22Rv1 (cell line): ENCODE data around the gene PREX1.

Source experiments
- H3K27ac ChIP-seq: fragments of 450-650 bp; 2 replicates; pipeline ENCODE4 v1.5.1; 2017
- CTCF ChIP-seq: fragments of 450-650 bp; IDR thresholded peaks from 2 replicates; pipeline ENCODE4 v1.5.1; 2017; ENCODE audit warnings: mild to moderate bottlenecking
- ZFX ChIP-seq: fragments of 450-650 bp; IDR thresholded peaks from 2 replicates; pipeline ENCODE4 v1.6.1; 2017; ENCODE audit warnings: antibody characterized with exemption, borderline replicate concordance

Gene PREX1

GRCh38 chr20:48728042-48728825 lies 99.6 kb downstream of the PREX1 start:
- TF ChIP-seq CTCF (no peak), ZFX (no peak)
- no peak overlapping the region for H3K27ac ChIP-seq

- no peak overlapping the region for H3K27ac ChIP-seq
- TF ChIP-seq CTCF (no peak), ZFX (no peak)
Observed at GRCh38 chr20:48727226-48727625, 100.6 kb downstream of the PREX1 start.

- no peak overlapping the region for H3K27ac ChIP-seq
Observed at GRCh38 chr20:48725555-48725991, 102.2 kb downstream of the PREX1 start.

GRCh38 chr20:48724891-48725554 lies 102.8 kb downstream of the PREX1 start:
- no peak overlapping the region for H3K27ac ChIP-seq
- TF ChIP-seq ZFX (no peak), CTCF (no peak)

More at GRCh38 chr20:48725555-48725991, 102.2 kb downstream of the PREX1 start:
- no peak for TF ChIP-seq ZFX
- no peak for TF ChIP-seq CTCF

GRCh38 chr20:48724382-48724781 lies 103.4 kb downstream of the PREX1 start:
- TF ChIP-seq CTCF (no peak), ZFX (no peak)
- no peak overlapping the region for H3K27ac ChIP-seq

- no peak for TF ChIP-seq ZFX
- no peak for TF ChIP-seq CTCF
- H3K27ac ChIP-seq = no peak overlapping the region
Observed at GRCh38 chr20:48723308-48724264, 104.2 kb downstream of the PREX1 start.
